ENCODE data around the gene NOS3. TPM values are rescaled to one million over a fixed set of nuclear protein-coding genes. Genes with fewer than 3 reads are reported as not detected.
"Not testable (repeated sequence)": the region's sequence is repeated elsewhere in the genome, so short reads cannot be mapped to it uniquely, and the experiment has no call there.

The NOS3 gene
- total and polyA plus RNA-seq, 2 of the 13 experiments (the other 11 are each of a cell fraction or from before 2014, with no cell fraction given): 3.7 to 7.5 TPM

DNA sequence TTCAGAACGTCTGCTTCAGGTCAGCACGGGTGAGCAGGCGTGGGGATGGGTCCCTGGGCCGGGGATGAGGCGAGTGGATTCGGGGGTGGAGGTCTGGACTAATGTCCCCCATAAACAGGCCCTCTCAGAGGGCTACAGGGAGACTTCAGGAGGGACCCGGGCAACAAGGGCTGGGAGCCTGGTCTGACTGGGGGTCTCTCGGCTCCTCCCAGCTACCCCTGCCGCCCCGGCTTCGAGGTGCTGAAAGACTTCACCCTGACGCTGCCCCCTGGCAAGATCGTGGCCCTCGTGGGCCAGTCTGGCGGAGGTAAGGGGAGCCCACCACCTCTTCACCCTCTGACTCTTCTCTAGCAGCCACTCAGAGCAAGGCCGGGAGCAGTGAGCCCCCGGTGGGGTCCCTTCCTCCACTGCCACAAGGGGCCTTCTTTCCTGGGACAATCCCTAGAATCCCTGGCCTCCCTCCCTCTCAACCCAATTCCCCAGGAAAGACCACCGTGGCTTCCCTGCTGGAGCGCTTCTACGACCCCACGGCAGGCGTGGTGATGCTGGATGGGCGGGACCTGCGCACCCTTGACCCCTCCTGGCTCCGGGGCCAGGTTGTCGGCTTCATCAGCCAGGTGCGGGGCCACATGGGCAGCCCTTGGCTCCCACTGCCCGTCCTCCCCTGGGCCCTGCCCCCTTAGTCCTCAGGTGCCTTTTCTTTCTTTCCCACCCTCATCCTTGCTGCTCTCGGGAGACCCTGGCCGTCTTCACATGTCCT, 50.0 kb downstream of the NOS3 start (continued):
- TF ChIP-seq, protein P1, sequence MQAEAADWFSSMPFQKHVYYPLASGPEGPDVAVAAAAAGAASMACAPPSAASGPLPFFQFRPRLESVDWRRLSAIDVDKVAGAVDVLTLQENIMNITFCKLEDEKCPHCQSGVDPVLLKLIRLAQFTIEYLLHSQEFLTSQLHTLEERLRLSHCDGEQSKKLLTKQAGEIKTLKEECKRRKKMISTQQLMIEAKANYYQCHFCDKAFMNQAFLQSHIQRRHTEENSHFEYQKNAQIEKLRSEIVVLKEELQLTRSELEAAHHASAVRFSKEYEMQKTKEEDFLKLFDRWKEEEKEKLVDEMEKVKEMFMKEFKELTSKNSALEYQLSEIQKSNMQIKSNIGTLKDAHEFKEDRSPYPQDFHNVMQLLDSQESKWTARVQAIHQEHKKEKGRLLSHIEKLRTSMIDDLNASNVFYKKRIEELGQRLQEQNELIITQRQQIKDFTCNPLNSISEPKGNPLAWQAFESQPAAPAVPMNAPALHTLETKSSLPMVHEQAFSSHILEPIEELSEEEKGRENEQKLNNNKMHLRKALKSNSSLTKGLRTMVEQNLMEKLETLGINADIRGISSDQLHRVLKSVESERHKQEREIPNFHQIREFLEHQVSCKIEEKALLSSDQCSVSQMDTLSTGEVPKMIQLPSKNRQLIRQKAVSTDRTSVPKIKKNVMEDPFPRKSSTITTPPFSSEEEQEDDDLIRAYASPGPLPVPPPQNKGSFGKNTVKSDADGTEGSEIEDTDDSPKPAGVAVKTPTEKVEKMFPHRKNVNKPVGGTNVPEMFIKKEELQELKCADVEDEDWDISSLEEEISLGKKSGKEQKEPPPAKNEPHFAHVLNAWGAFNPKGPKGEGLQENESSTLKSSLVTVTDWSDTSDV (CRISPR knock-in tag; IDR thresholded peaks at IDR 0.05): no peak
- TF ChIP-seq PAWR (CRISPR knock-in tag; IDR thresholded peaks at IDR 0.05; ENCODE audit: borderline replicate concordance) (no peak), ZNF577 (CRISPR knock-in tag; IDR thresholded peaks at IDR 0.05; ENCODE audit: borderline replicate concordance, low read depth) (no peak), ZNF570 (CRISPR knock-in tag; IDR thresholded peaks at IDR 0.05; ENCODE audit: borderline replicate concordance) (no peak), NR3C1 (CRISPR knock-in tag; IDR thresholded peaks at IDR 0.05) (no peak), RAD21 (CRISPR knock-in tag; IDR thresholded peaks at IDR 0.05) (no peak)
- TF ChIP-seq, protein P2, sequence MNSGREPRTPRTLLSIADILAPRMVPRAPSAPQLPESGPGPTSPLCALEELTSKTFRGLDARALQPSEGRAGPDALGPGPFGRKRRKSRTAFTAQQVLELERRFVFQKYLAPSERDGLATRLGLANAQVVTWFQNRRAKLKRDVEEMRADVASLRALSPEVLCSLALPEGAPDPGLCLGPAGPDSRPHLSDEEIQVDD (CRISPR knock-in tag; IDR thresholded peaks at IDR 0.05; ENCODE audit: borderline replicate concordance): no peak

DNA sequence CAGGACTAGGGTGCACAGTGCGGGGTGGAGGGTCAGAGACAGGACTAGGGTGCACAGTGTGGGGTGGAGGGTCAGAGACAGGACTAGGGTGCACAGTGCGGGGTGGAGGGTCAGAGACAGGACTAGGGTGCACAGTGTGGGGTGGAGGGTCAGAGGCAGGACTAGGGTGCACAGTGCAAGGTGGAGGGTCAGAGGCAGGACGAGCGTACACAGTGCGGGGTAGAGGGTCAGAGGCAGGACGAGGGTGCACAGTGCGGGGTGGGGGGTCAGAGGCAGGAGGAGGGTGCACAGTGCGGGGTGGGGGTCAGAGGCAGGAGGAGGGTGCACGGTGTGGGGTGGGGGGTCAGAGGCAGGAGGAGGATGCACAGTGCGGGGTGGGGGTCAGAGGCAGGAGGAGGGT, 52.6 kb downstream of the NOS3 start:
- FAIRE-seq; H3K4me3 ChIP-seq (replicated peaks in 1 of 3; ENCODE audit: insufficient read depth in 1 of 3, low read depth in 2 of 3, low read length in 3 of 3); DNase-seq (ENCODE audit: low spot score); in situ Hi-C loops (cut with HindIII; ENCODE audit: extremely low pct_ligation_motif_present, low pct_unique_long_range_greater_than_20kb); H3K27me3 ChIP-seq (ENCODE audit: control insufficient read depth in 1 of 2, insufficient read depth in 2 of 2, low read length in 2 of 2); H2AFZ ChIP-seq (ENCODE audit: low read length); intact Hi-C loops (cut with micrococcal nuclease; ENCODE audit: unreplicated experiment); H3K36me3 ChIP-seq (replicated peaks in 1 of 2; ENCODE audit: control insufficient read depth in 1 of 2, insufficient read depth in 2 of 2, low read length in 2 of 2); H4K20me1 ChIP-seq (ENCODE audit: insufficient read depth, low read length); ATAC-seq; H3K4me2 ChIP-seq (ENCODE audit: low read depth, low read length); H3K9ac ChIP-seq (ENCODE audit: insufficient read depth, low read depth, low read length); BruUV-seq (replicated peaks); H3K27ac ChIP-seq (ENCODE audit: extremely low read length, insufficient read depth, low read length); CTCF ChIA-PET (ENCODE audit: low intra/inter-chr PET ratio, low total read pairs); POLR2A ChIA-PET; H3K79me2 ChIP-seq (ENCODE audit: insufficient read depth, low read length); H3K9me3 ChIP-seq (ENCODE audit: low read length): not testable (repeated sequence)
- peaks cover 14% of the 10 kb centered on the region for H3K4me1 ChIP-seq (ENCODE audit: insufficient read depth, low read length)
- WGBS (ENCODE audit: low lambda C conversion rate): 86% methylated on average over 10 of the region's 10 CpGs
